GM12878 (cell line): Measurements from ENCODE around the gene CDK15. TPM values are rescaled to one million over a fixed set of nuclear protein-coding genes. Genes with fewer than 3 reads are reported as not detected.

Experiments used
- ATAC-seq: fragments of 200-7000 bp; cut with Tn5 transposase; 3 replicates; pipeline ENCODE4 v1.9.1; 2020; ENCODE audit warnings: mild to moderate bottlenecking, moderate library complexity
- BruUV-seq: library from RNA; stranded (reverse); fragments of 400-500 nt; replicated peaks from 2 replicates; lab custom pipeline; 2021; lab: Mats Ljungman, UMichigan
- CTCF ChIA-PET: fragments of 300-600 bp; sonication (Branson Sonifier 250); formaldehyde crosslinking; extraction: SDS; loops from one replicate; lab custom pipeline; 2021; ENCODE audit warnings: inconsistent platforms; lab: Yijun Ruan, JAX
- POLR2A ChIA-PET: fragments of 350-600 bp; formaldehyde crosslinking; extraction: SDS; loops from one replicate; lab custom pipeline; 2021; ENCODE audit warnings: inconsistent platforms; lab: Charles Lee
- RAD21 ChIA-PET: fragments of 300-600 bp; sonication (Branson Sonifier 250); formaldehyde crosslinking; loops from one replicate; lab custom pipeline; 2023; ENCODE audit warnings: antibody characterized with exemption; ENCODE audit not compliant: unreplicated experiment; lab: Charles Lee
- SMC1A ChIA-PET: fragments of 300-600 bp; sonication (Branson Sonifier 250); formaldehyde crosslinking; loops from one replicate; lab custom pipeline; 2023; ENCODE audit not compliant: unreplicated experiment, uncharacterized antibody; lab: Charles Lee
- DNase-seq: peaks from one replicate; pipeline ENCODE4 v3.0.0-alpha.2; 2011; ENCODE audit warnings: low read depth, low spot score
- FAIRE-seq: peaks from 3 replicates; lab custom pipeline; 2011; peaks lifted over from hg19 to GRCh38; lab: Jason Lieb, UNC
- H2AFZ ChIP-seq: 2 replicates; pipeline ENCODE4 v1.6.0; 2011; ENCODE audit warnings: low read depth, low read length, control low read depth; ENCODE audit not compliant: control insufficient read depth
- H3K27ac ChIP-seq: 2 replicates; pipeline ENCODE4 v1.5.1; 2011; ENCODE audit warnings: control low read depth; ENCODE audit not compliant: control insufficient read depth, insufficient read depth
- H3K27me3 ChIP-seq, 2 experiments: replicated peaks in 1 of 2; 2 replicates each; pipeline versions ENCODE4 v1.6.0 to v1.6.1; 2011; ENCODE audit warnings: low read length in 1 of 2; ENCODE audit not compliant: control insufficient read depth in 2 of 2, insufficient read depth in 2 of 2
- H3K36me3 ChIP-seq, 2 experiments: 2 replicates each; pipeline ENCODE4 v1.5.1; 2011; ENCODE audit warnings: low read length in 1 of 2; ENCODE audit not compliant: control insufficient read depth in 2 of 2, insufficient read depth in 2 of 2
- H3K4me1 ChIP-seq: 2 replicates; pipeline ENCODE4 v1.6.1; 2011; ENCODE audit warnings: mild to moderate bottlenecking, low read length, moderate library complexity, mixed read lengths; ENCODE audit not compliant: control insufficient read depth, insufficient read depth
- H3K4me2 ChIP-seq: 2 replicates; pipeline ENCODE4 v1.6.0; 2011; ENCODE audit warnings: control low read depth; ENCODE audit not compliant: control insufficient read depth, insufficient read depth
- H3K4me3 ChIP-seq: fragments of 200-600 bp; sonication (generic); 2 replicates; pipeline ENCODE4 v1.5.1; 2016
- H3K79me2 ChIP-seq: 2 replicates; pipeline ENCODE4 v1.6.0; 2011; ENCODE audit warnings: low read length; ENCODE audit not compliant: control insufficient read depth, insufficient read depth
- H3K9ac ChIP-seq: 2 replicates; pipeline ENCODE4 v1.8.0; 2011; ENCODE audit warnings: low read length, control low read depth, mixed read lengths; ENCODE audit not compliant: control insufficient read depth, insufficient read depth
- H3K9me3 ChIP-seq: replicated peaks from 3 replicates; pipeline ENCODE4 v1.5.1; 2011; ENCODE audit warnings: mild to moderate bottlenecking, low read length; ENCODE audit not compliant: control insufficient read depth, insufficient read depth
- H4K20me1 ChIP-seq: 2 replicates; pipeline ENCODE4 v1.6.0; 2011; ENCODE audit not compliant: control insufficient read depth, insufficient read depth
- CBX3 ChIP-seq: fragments of 200-600 bp; sonication (generic); IDR thresholded peaks from 2 replicates; pipeline ENCODE4 v1.6.1; 2016; ENCODE audit warnings: low read depth, borderline replicate concordance
- CHD4 ChIP-seq: fragments of 200-600 bp; sonication (generic); IDR thresholded peaks from 2 replicates; pipeline ENCODE4 v1.6.1; 2016; ENCODE audit warnings: mild to moderate bottlenecking
- FOS ChIP-seq: IDR thresholded peaks from 3 replicates; pipeline ENCODE4 v1.6.1; 2011; ENCODE audit warnings: borderline replicate concordance; ENCODE audit not compliant: insufficient read length; ENCODE audit errors: extremely low read depth
- IKZF1 ChIP-seq: fragments of 450-650 bp; conservative IDR thresholded peaks from 2 replicates; pipeline ENCODE4 v1.6.1; 2017; ENCODE audit warnings: antibody characterized with exemption, mild to moderate bottlenecking
- IKZF2 ChIP-seq, 2 experiments: fragments of 450-650 bp; IDR thresholded peaks; 2 replicates each; pipeline ENCODE4 v1.6.1; 2017; ENCODE audit warnings: mild to moderate bottlenecking in 2 of 2, moderate library complexity in 2 of 2
- LARP7 ChIP-seq: fragments of 450-650 bp; IDR thresholded peaks from 2 replicates; pipeline ENCODE4 v1.6.1; 2017; ENCODE audit warnings: mild to moderate bottlenecking
- MEF2A ChIP-seq: IDR thresholded peaks from 2 replicates; pipeline ENCODE4 v1.6.1; 2011; ENCODE audit warnings: low read depth, mild to moderate bottlenecking, low read length, moderate library complexity; ENCODE audit not compliant: insufficient read depth
- MXI1 ChIP-seq: fragments of 150-350 bp; IDR thresholded peaks from 2 replicates; pipeline ENCODE4 v1.6.1; 2011; ENCODE audit warnings: low read depth, mild to moderate bottlenecking, inconsistent platforms, low read length, improper control_type of control experiment
- NFYB ChIP-seq: IDR thresholded peaks from 2 replicates; pipeline ENCODE4 v1.6.1; 2011; ENCODE audit warnings: low read depth, mild to moderate bottlenecking, low read length, improper control_type of control experiment, moderate library complexity; ENCODE audit not compliant: insufficient read depth
- PML ChIP-seq: IDR thresholded peaks from 2 replicates; pipeline ENCODE4 v1.6.1; 2012; ENCODE audit warnings: low read length, inconsistent platforms
- POLR2AphosphoS2 ChIP-seq: IDR thresholded peaks from 2 replicates; pipeline ENCODE4 v1.6.1; 2011; ENCODE audit warnings: low read depth, mild to moderate bottlenecking, low read length, improper control_type of control experiment, moderate library complexity
- RAD21 ChIP-seq: IDR thresholded peaks from 2 replicates; pipeline ENCODE4 v1.6.1; 2011; ENCODE audit warnings: mild to moderate bottlenecking, low read depth, low read length, moderate library complexity; ENCODE audit not compliant: insufficient read depth
- TCF3 ChIP-seq: IDR thresholded peaks from 2 replicates; pipeline ENCODE4 v1.6.1; 2012; ENCODE audit warnings: low read depth, mild to moderate bottlenecking, low read length, borderline replicate concordance; ENCODE audit not compliant: insufficient read depth
- ZBED1 ChIP-seq: IDR thresholded peaks from 2 replicates; pipeline ENCODE4 v1.6.1; 2016; ENCODE audit warnings: borderline replicate concordance
- WGBS: methylation state at CpG from one replicate; pipeline ENCODE4 v1.1.6; 2016; ENCODE audit warnings: low lambda C conversion rate; ENCODE audit not compliant: insufficient replicate concordance, insufficient coverage; ENCODE audit errors: missing lambda C conversion rate; 5-methylcytosine and 5-hydroxymethylcytosine counted together
- in situ Hi-C: fragments of 300-500 bp; cut with MboI; formaldehyde crosslinking; loops from 9 replicates; pipeline ENCODE4 v1.14.3; 2018; ENCODE audit warnings: mixed read lengths
- intact Hi-C: fragments of 100-400 bp; cut with micrococcal nuclease; formaldehyde crosslinking; loops from one replicate; pipeline ENCODE4 v1.14.2; 2022; ENCODE audit not compliant: unreplicated experiment
- polyA plus RNA-seq, 11 experiments: library from polyadenylated mRNA; depleted of rRNA in 4 of 11; unstranded in 6 of 11; stranded (reverse) in 5 of 11; fragments of >200 nt; fragmentation: Nextera tagmentation in 4 of 11; fragmentation: Illumina TruSeq in 1 of 11; extraction: Ambion mirVana in 4 of 11; extraction: Trizol in 1 of 11; gene quantifications; 1 replicate in 1 of 11; 2 replicates in 10 of 11; pipeline versions ENCODE4 v1.2.1 to v1.2.3, GENCODE V29; 2011 to 2016; ENCODE audit warnings: inconsistent platforms in 2 of 11, missing spikeins in 2 of 11, low read depth in 1 of 11
- total RNA-seq, 4 experiments: library from RNA; depleted of rRNA in 3 of 4; stranded (reverse); fragments of >200 nt in 3 of 4; fragmentation: Illumina TruSeq in 1 of 4; extraction: Trizol in 1 of 4; gene quantifications; 2 replicates each; pipeline versions ENCODE4 v1.2.1 to v1.2.3, GENCODE V29; 2013 to 2021
- TF ChIP-seq, protein P1 (sequence below): fragments of 450-650 bp; IDR thresholded peaks from 2 replicates; pipeline ENCODE4 v1.6.1; 2016; ENCODE audit warnings: mild to moderate bottlenecking
- TF ChIP-seq, protein P2 (sequence below): fragments of 450-650 bp; formaldehyde crosslinking; IDR thresholded peaks from 2 replicates; pipeline ENCODE4 v1.5.0; 2022; ENCODE audit warnings: mild to moderate bottlenecking, missing genetic modification characterization
- TF ChIP-seq, protein P3 (sequence below): fragments of 450-650 bp; formaldehyde crosslinking; IDR thresholded peaks from 2 replicates; pipeline ENCODE4 v1.4.0; 2020; ENCODE audit warnings: mild to moderate bottlenecking, moderate library complexity

Gene CDK15
- total and polyA plus RNA-seq, 10 of the 15 experiments (the other 5 are each of a cell fraction or from before 2014, with no cell fraction given): 0.01 to 0.04 TPM; not detected in 8

DNA sequence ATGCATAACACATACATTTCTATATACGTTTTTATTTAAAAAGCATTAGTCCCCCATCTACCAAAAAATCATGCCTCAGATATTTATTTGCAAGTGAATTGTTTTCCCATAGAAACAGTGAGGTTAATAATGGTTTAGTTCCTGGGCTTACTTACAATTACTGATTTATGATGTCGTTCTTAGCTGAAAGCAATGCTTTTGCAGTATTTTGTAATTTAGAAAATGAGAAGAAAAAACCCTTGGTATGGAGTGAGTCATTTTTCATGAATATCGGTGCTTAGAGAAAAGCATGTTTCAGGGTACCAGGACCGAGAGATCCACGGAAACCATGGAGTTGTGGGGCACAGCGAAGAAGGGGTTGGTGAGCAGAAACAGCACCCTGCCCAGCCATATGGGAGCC is 12.0 kb upstream of the CDK15 start:
- H3K9ac ChIP-seq: no peak overlapping the region
- WGBS: 44% methylated on average over 6 of the region's 6 CpGs
- ChIA-PET SMC1A (interaction anchor here (0.6 to 1.2 kb wide), 2 partner anchors 66 to 215 kb away, joined by 3 read pairs; no protein-coding TSS in a partner anchor), POLR2A (no interaction called here), RAD21 (no interaction called here), CTCF (interaction anchor here (2.5 kb wide), 1 partner anchor 9 kb away, joined by 9 read pairs; no protein-coding TSS in a partner anchor)
- no peaks in the 10 kb centered on the region for H3K79me2 ChIP-seq
- in situ Hi-C loops: no loop called here
- no peak overlapping the region for H3K4me3 ChIP-seq
- ATAC-seq (no peak), DNase-seq (no peak), FAIRE-seq (no peak)
- no peak overlapping the region for H3K4me2 ChIP-seq
- H3K4me1 ChIP-seq: no peaks in the 10 kb centered on the region
- no peaks in the 10 kb centered on the region for H3K27me3 ChIP-seq
- intact Hi-C loops: no loop called here
- H2AFZ ChIP-seq: no peak overlapping the region
- H3K27ac ChIP-seq: no peak overlapping the region
- no peaks in the 10 kb centered on the region for H3K36me3 ChIP-seq
- BruUV-seq: no TSS peak
- no peaks in the 10 kb centered on the region for H3K9me3 ChIP-seq
- no peaks in the 10 kb centered on the region for H4K20me1 ChIP-seq
- TF ChIP-seq IKZF2 (IDR thresholded peaks at IDR 0.05) (no peak), ZBED1 (no peak), CHD4 (no peak), TCF3 (no peak), RAD21 (no peak), CBX3 (no peak), MXI1 (no peak), IKZF1 (no peak), PML (no peak), FOS (no peak), LARP7 (no peak), MEF2A (no peak), POLR2AphosphoS2 (no peak), NFYB (no peak)
- TF ChIP-seq, protein P1, sequence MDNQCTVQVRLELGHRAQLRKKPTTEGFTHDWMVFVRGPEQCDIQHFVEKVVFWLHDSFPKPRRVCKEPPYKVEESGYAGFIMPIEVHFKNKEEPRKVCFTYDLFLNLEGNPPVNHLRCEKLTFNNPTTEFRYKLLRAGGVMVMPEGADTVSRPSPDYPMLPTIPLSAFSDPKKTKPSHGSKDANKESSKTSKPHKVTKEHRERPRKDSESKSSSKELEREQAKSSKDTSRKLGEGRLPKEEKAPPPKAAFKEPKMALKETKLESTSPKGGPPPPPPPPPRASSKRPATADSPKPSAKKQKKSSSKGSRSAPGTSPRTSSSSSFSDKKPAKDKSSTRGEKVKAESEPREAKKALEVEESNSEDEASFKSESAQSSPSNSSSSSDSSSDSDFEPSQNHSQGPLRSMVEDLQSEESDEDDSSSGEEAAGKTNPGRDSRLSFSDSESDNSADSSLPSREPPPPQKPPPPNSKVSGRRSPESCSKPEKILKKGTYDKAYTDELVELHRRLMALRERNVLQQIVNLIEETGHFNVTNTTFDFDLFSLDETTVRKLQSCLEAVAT: no peak
- TF ChIP-seq, protein P2, sequence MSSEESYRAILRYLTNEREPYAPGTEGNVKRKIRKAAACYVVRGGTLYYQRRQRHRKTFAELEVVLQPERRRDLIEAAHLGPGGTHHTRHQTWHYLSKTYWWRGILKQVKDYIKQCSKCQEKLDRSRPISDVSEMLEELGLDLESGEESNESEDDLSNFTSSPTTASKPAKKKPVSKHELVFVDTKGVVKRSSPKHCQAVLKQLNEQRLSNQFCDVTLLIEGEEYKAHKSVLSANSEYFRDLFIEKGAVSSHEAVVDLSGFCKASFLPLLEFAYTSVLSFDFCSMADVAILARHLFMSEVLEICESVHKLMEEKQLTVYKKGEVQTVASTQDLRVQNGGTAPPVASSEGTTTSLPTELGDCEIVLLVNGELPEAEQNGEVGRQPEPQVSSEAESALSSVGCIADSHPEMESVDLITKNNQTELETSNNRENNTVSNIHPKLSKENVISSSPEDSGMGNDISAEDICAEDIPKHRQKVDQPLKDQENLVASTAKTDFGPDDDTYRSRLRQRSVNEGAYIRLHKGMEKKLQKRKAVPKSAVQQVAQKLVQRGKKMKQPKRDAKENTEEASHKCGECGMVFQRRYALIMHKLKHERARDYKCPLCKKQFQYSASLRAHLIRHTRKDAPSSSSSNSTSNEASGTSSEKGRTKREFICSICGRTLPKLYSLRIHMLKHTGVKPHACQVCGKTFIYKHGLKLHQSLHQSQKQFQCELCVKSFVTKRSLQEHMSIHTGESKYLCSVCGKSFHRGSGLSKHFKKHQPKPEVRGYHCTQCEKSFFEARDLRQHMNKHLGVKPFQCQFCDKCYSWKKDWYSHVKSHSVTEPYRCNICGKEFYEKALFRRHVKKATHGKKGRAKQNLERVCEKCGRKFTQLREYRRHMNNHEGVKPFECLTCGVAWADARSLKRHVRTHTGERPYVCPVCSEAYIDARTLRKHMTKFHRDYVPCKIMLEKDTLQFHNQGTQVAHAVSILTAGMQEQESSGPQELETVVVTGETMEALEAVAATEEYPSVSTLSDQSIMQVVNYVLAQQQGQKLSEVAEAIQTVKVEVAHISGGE: no peak
- TF ChIP-seq, protein P3, sequence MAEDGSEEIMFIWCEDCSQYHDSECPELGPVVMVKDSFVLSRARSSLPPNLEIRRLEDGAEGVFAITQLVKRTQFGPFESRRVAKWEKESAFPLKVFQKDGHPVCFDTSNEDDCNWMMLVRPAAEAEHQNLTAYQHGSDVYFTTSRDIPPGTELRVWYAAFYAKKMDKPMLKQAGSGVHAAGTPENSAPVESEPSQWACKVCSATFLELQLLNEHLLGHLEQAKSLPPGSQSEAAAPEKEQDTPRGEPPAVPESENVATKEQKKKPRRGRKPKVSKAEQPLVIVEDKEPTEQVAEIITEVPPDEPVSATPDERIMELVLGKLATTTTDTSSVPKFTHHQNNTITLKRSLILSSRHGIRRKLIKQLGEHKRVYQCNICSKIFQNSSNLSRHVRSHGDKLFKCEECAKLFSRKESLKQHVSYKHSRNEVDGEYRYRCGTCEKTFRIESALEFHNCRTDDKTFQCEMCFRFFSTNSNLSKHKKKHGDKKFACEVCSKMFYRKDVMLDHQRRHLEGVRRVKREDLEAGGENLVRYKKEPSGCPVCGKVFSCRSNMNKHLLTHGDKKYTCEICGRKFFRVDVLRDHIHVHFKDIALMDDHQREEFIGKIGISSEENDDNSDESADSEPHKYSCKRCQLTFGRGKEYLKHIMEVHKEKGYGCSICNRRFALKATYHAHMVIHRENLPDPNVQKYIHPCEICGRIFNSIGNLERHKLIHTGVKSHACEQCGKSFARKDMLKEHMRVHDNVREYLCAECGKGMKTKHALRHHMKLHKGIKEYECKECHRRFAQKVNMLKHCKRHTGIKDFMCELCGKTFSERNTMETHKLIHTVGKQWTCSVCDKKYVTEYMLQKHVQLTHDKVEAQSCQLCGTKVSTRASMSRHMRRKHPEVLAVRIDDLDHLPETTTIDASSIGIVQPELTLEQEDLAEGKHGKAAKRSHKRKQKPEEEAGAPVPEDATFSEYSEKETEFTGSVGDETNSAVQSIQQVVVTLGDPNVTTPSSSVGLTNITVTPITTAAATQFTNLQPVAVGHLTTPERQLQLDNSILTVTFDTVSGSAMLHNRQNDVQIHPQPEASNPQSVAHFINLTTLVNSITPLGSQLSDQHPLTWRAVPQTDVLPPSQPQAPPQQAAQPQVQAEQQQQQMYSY: no peak
